IPS DF 4.7 (cell line): ENCODE data around the gene HOXA4.

Source experiments
- DNase-seq: peaks from one replicate; pipeline ENCODE4 v3.0.0-alpha.2; 2013; ENCODE audit warnings: low spot score; ENCODE audit errors: extremely low read depth

HOXA4 gene

GRCh38 chr7:27133409-27134231, 3.1 kb upstream of the HOXA4 start:
- no peak for DNase-seq

- DNase-seq = no peak
Observed at GRCh38 chr7:27132978-27133377, 2.4 kb upstream of the HOXA4 start.

GRCh38 chr7:27132214-27132613, 1.7 kb upstream of the HOXA4 start:
- no peak for DNase-seq

- DNase-seq = no peak
Observed at GRCh38 chr7:27131390-27131819, 848 bp upstream of the HOXA4 start.

GRCh38 chr7:27129729-27130539, 623 bp downstream of the HOXA4 start:
- DNase-seq = no peak

GRCh38 chr7:27128776-27129728, 1.5 kb downstream of the HOXA4 start:
- no peak for DNase-seq

GRCh38 chr7:27128034-27128433, 2.5 kb downstream of the HOXA4 start:
- no peak for DNase-seq

- no peak for DNase-seq
Observed at GRCh38 chr7:27126596-27127327, 3.8 kb downstream of the HOXA4 start.

GRCh38 chr7:27125986-27126394, 4.6 kb downstream of the HOXA4 start:
- DNase-seq = no peak

GRCh38 chr7:27124902-27125689, 5.5 kb downstream of the HOXA4 start:
- DNase-seq = no peak

GRCh38 chr7:27124096-27124901, 6.3 kb downstream of the HOXA4 start:
- no peak for DNase-seq

GRCh38 chr7:27123477-27124053, 7.0 kb downstream of the HOXA4 start:
- DNase-seq = no peak

- DNase-seq = no peak
Observed at GRCh38 chr7:27123007-27123476, 7.5 kb downstream of the HOXA4 start.

- DNase-seq = no peak
Observed at GRCh38 chr7:27122077-27122910, 8.3 kb downstream of the HOXA4 start.

GRCh38 chr7:27121684-27122076, 8.9 kb downstream of the HOXA4 start:
- DNase-seq = no peak

GRCh38 chr7:27119412-27119911, 11.1 kb downstream of the HOXA4 start:
- DNase-seq = no peak

- DNase-seq = no peak
Observed at GRCh38 chr7:27118580-27118979, 12.0 kb downstream of the HOXA4 start.
